ENCODE measurements around the gene KANK2. TPM values are rescaled to one million over a fixed set of nuclear protein-coding genes. Genes with fewer than 3 reads are reported as not detected.

Gene KANK2
- 8.2 and 14.7 TPM in 2 replicates for total RNA-seq

DNA sequence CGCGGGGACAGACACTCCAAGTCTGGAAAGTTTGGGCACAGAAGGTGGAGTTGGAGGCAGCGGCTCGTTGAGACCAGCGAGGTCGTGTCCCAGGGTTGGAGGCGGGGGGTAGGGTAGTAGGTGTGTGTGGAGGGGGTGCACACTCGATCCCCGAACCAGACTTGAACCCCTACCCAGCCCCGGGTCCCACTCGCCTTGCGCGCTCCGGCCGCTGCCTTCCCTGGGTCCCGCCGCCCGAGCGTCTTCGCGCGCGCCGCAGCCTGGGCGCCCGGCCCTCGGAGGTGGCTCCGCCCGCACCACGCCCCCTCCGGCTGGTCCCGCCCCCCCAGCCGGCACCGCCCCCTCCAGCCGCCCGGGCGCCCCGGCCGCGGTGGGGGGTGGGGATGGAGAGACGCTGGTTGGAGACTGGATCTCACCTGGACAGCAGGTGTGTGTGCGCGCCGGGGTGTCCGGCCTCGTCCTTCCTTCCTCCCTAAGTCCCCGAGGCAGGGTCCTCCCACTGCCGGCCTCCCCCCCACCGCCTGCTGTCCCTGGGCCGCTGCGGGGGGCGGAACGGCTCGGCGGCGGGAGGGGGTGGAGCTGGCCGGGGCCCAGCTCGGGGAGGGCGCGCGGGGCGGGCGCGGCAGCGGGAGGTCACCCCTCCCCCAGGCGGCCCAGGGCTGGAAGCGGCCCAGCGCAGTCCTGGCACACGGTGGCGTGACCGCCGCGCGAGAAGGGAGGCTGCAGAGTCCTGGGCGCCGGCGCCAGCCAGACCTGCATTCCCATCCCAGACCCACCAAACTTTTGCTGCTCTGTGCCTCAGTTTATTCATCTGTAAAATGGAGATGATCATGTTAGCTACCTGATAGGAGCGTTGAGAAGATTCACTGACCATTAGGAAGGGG is at the start of gene KANK2:
TSS of gene KANK2 (minus strand) at position 255 of the 884 bp plus-strand sequence. CDS start 3,034 bp downstream, outside the sequence.

DNA sequence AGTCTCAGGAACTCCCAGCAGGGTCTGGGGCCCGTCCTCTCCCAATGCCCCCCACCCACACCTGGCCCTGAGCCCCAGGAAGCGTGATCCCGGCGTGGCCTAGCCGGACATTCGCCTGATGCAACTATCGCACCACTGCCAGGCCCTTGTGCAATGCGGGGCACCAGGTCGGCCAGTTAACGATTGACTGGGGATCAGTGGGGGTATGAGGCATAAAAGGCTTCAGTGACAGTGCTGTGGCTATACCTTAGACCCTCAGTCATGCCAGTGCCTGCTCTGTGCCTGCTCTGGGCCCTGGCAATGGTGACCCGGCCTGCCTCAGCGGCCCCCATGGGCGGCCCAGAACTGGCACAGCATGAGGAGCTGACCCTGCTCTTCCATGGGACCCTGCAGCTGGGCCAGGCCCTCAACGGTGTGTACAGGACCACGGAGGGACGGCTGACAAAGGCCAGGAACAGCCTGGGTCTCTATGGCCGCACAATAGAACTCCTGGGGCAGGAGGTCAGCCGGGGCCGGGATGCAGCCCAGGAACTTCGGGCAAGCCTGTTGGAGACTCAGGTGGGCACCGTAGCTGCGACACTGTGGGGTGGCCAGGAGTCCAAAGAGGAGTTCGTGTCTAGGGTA is 42.1 kb upstream of the KANK2 start, which contains the start of gene ANGPTL8:
TSS of gene ANGPTL8 (plus strand) at position 243 of the 624 bp plus-strand sequence. CDS start at position 262, 19 bp downstream.

DNA sequence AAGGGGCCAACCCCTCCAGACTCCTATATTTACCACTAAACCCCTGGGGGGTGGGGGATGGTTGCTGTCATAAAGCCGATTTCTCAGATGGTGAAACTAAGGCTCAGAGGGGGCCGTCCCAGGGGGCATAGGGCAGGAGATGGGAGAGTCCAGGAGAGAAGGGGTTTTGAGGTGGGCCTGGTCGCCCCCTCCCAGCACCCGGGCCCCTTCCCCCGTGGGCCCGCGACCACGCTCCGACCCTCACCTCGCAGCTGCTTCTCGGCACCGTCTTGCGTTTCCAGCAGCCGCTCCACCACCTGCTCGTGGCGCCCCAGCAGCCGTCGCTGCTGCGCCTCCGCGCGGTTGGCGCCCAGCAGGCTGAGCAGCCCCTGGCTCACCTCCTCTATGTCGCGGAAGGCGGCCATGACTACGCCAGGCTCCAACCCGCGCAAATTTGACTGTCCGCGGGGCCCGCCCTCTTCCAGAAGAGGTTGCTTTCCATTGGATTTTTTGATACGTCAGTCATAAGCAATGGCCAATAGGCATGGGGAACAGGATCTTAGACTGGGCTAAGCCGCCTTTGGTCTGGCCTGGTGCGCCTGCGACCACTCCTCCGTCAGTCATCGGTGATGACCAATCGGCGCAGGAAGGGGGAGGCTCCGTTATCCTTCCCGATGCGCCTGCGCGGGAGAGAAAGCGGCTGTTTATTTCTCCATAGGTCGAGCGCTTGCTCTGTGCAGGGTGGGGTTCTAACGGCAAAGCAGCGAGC is 41.8 kb downstream of the KANK2 start, which contains the start of gene SPC24:
TSS of gene SPC24 (minus strand) at position 410 of the 748 bp plus-strand sequence. CDS start at position 404, 6 bp downstream.

Other genes starting within 250 kb of the KANK2 start
- gene SMARCA4, start 236.5 kb downstream of the KANK2 start, total RNA-seq: 51.9 and 199 TPM in 2 replicates
- 184 and 234 TPM in 2 replicates for gene LDLR, start 108.1 kb downstream of the KANK2 start, total RNA-seq
- 0.34 and 0.43 TPM in 2 replicates for gene SPC24, start 41.8 kb downstream of the KANK2 start, total RNA-seq
- not detected in 2 replicates for gene ANGPTL8, start 42.1 kb upstream of the KANK2 start, total RNA-seq
- 20.2 and 45.5 TPM in 2 replicates for gene DOCK6, start 65.0 kb upstream of the KANK2 start, total RNA-seq
- not detected in 2 replicates for gene TSPAN16, start 98.6 kb upstream of the KANK2 start, total RNA-seq
- gene RAB3D, start 142.1 kb upstream of the KANK2 start, total RNA-seq: 75.5 and 131 TPM in 2 replicates
- 48.2 and 91.9 TPM in 2 replicates for gene TMEM205, start 148.7 kb upstream of the KANK2 start, total RNA-seq
- 4.1 and 10.9 TPM in 2 replicates for gene CCDC159, start 149.0 kb upstream of the KANK2 start, total RNA-seq
- gene PLPPR2, start 157.9 kb upstream of the KANK2 start, total RNA-seq: 3.8 and 5.5 TPM in 2 replicates
- 0.57 and 0.68 TPM in 2 replicates for gene SWSAP1, start 177.1 kb upstream of the KANK2 start, total RNA-seq
- gene EPOR, start 186.8 kb upstream of the KANK2 start, total RNA-seq: 0.68 and 0.71 TPM in 2 replicates
- 0.21 TPM in 1 of 2 replicates, not detected in the other for gene RGL3, start 221.8 kb upstream of the KANK2 start, total RNA-seq
- gene ODAD3, start 237.6 kb upstream of the KANK2 start, total RNA-seq: 0.07 TPM in 1 of 2 replicates, not detected in the other
- 94.0 and 217 TPM in 2 replicates for gene PRKCSH, start 238.1 kb upstream of the KANK2 start, total RNA-seq

Data from nasal cavity respiratory epithelium epithelial cell of viscerocranial mucosa (primary cell).